Measurements from ENCODE around the gene LRRC9. TPM values are rescaled to one million over a fixed set of nuclear protein-coding genes. Genes with fewer than 3 reads are reported as not detected.
"Not testable (repeated sequence)": the region's sequence is repeated elsewhere in the genome, so short reads cannot be mapped to it uniquely, and the experiment has no call there.

Gene LRRC9
- total RNA-seq, 2 experiments from 2014 or later: not detected

GRCh38 chr14:60091550-60092525, 171.9 kb downstream of the LRRC9 start, which contains the start of gene PCNX4:
Gene PCNX4, plus strand, starts transcription at chr14:60091923. Its CDS starts 15,716 bp downstream, at chr14:60107639.
- H3K4me1 Mint-ChIP-seq: peaks cover 39% of the 10 kb centered on the region
- CTCF ChIA-PET: interaction anchor here (0.8 to 3.7 kb wide), 6 partner anchors 65 to 156 kb away, joined by 3 to 19 read pairs (median 6); partner anchors contain the start of genes DHRS7 and PPM1A

GRCh38 chr14:60092526-60092920, 172.6 kb downstream of the LRRC9 start:
- H3K4me1 Mint-ChIP-seq: peaks cover 39% of the 10 kb centered on the region
- no peak for ATAC-seq
- CTCF ChIA-PET: interaction anchor here (1.1 to 3.7 kb wide), 4 partner anchors 72 to 156 kb away, joined by 4 to 19 read pairs (median 12); partner anchors contain the start of genes DHRS7 and PPM1A
- no peak for DNase-seq
- H3K27me3 Mint-ChIP-seq: no peaks in the 10 kb centered on the region
- peak overlapping the region; percentile 94 for H3K27ac Mint-ChIP-seq
- peak overlapping the region; percentile 92 for H3K4me3 Mint-ChIP-seq
- peaks cover 19% of the 10 kb centered on the region for H3K36me3 Mint-ChIP-seq
- no peaks in the 10 kb centered on the region for H3K9me3 Mint-ChIP-seq (ENCODE audit: low read depth)

More at GRCh38 chr14:60091550-60092525, 171.9 kb downstream of the LRRC9 start, which contains the start of gene PCNX4:
- peak within 1 kb of the TSS; percentile 92 for H3K4me3 Mint-ChIP-seq
- DNase-seq (peak; percentile 97), ATAC-seq (peak; percentile 92)
- H3K36me3 Mint-ChIP-seq: peaks cover 16% of the 10 kb centered on the region
- no peaks in the 10 kb centered on the region for H3K9me3 Mint-ChIP-seq (ENCODE audit: low read depth)
- peak within 1 kb of the TSS; percentile 94 for H3K27ac Mint-ChIP-seq
- H3K27me3 Mint-ChIP-seq: no peaks in the 10 kb centered on the region

GRCh38 chr14:60093080-60093479, 173.1 kb downstream of the LRRC9 start:
- ATAC-seq (no peak), DNase-seq (no peak)
- CTCF ChIA-PET: interaction anchor here (1.1 to 3.7 kb wide), 3 partner anchors 71 to 155 kb away, joined by 4 to 19 read pairs (median 7); partner anchors contain the start of genes DHRS7 and PPM1A
- Mint-ChIP-seq H3K36me3 (peaks cover 24% of the 10 kb centered on the region), H3K4me3 (peak overlapping the region; percentile 92), H3K9me3 (ENCODE audit: low read depth) (no peaks in the 10 kb centered on the region), H3K27me3 (no peaks in the 10 kb centered on the region), H3K4me1 (peaks cover 39% of the 10 kb centered on the region), H3K27ac (peak overlapping the region; percentile 94)

- H3K27me3 Mint-ChIP-seq: no peaks in the 10 kb centered on the region
- no peak for DNase-seq
- H3K27ac Mint-ChIP-seq: peak overlapping the region; percentile 94
- peaks cover 41% of the 10 kb centered on the region for H3K4me1 Mint-ChIP-seq
- H3K36me3 Mint-ChIP-seq: peaks cover 28% of the 10 kb centered on the region
- H3K4me3 Mint-ChIP-seq: peak overlapping the region; percentile 92
- H3K9me3 Mint-ChIP-seq (ENCODE audit: low read depth): no peaks in the 10 kb centered on the region
- CTCF ChIA-PET: interaction anchor here (1.1 to 2.3 kb wide), 2 partner anchors 71 to 155 kb away, joined by 4 to 7 read pairs; partner anchors contain the start of genes DHRS7 and PPM1A
- ATAC-seq: no peak
Measured at GRCh38 chr14:60093606-60094005, 173.7 kb downstream of the LRRC9 start.

- H3K9me3 Mint-ChIP-seq (ENCODE audit: low read depth): no peaks in the 10 kb centered on the region
- H3K4me1 Mint-ChIP-seq: peaks cover 36% of the 10 kb centered on the region
- CTCF ChIA-PET: no interaction called here
- no peak for ATAC-seq
- peaks cover 28% of the 10 kb centered on the region for H3K36me3 Mint-ChIP-seq
- H3K27me3 Mint-ChIP-seq: no peaks in the 10 kb centered on the region
- H3K4me3 Mint-ChIP-seq: peak overlapping the region; percentile 92
- peak; percentile 84 for DNase-seq
- H3K27ac Mint-ChIP-seq: peak overlapping the region; percentile 94
Measured at GRCh38 chr14:60094306-60094897, 174.5 kb downstream of the LRRC9 start.

GRCh38 chr14:60095231-60095630, 175.3 kb downstream of the LRRC9 start:
- CTCF ChIA-PET: interaction anchor here (1.0 to 1.1 kb wide), 2 partner anchors 70 to 71 kb away, joined by 3 read pairs; partner anchors contain the start of gene DHRS7
- no peaks in the 10 kb centered on the region for H3K9me3 Mint-ChIP-seq (ENCODE audit: low read depth)
- H3K4me1 Mint-ChIP-seq: peaks cover 41% of the 10 kb centered on the region
- peak overlapping the region; percentile 17 for H3K27ac Mint-ChIP-seq
- H3K4me3 Mint-ChIP-seq: no peak overlapping the region
- no peak for ATAC-seq
- H3K36me3 Mint-ChIP-seq: peaks cover 31% of the 10 kb centered on the region
- no peak for DNase-seq
- H3K27me3 Mint-ChIP-seq: no peaks in the 10 kb centered on the region

- no peak overlapping the region for H3K4me3 Mint-ChIP-seq
- peaks cover 32% of the 10 kb centered on the region for H3K36me3 Mint-ChIP-seq
- H3K4me1 Mint-ChIP-seq: peaks cover 39% of the 10 kb centered on the region
- CTCF ChIA-PET: interaction anchor here (1.0 to 1.1 kb wide), 2 partner anchors 69 to 70 kb away, joined by 3 read pairs; partner anchors contain the start of gene DHRS7
- DNase-seq (no peak), ATAC-seq (no peak)
- H3K27ac Mint-ChIP-seq: no peak overlapping the region
- no peaks in the 10 kb centered on the region for H3K27me3 Mint-ChIP-seq
- H3K9me3 Mint-ChIP-seq (ENCODE audit: low read depth): no peaks in the 10 kb centered on the region
Measured at GRCh38 chr14:60095781-60096450, 176.0 kb downstream of the LRRC9 start.

GRCh38 chr14:60097974-60098373, 178.0 kb downstream of the LRRC9 start:
- Mint-ChIP-seq H3K27ac (no peak overlapping the region), H3K27me3 (no peaks in the 10 kb centered on the region), H3K36me3 (peaks cover 34% of the 10 kb centered on the region), H3K9me3 (ENCODE audit: low read depth) (no peaks in the 10 kb centered on the region), H3K4me1 (peaks cover 37% of the 10 kb centered on the region), H3K4me3 (no peak overlapping the region)
- CTCF ChIA-PET: no interaction called here
- DNase-seq: no peak
- no peak for ATAC-seq

GRCh38 chr14:60099855-60100254, 179.9 kb downstream of the LRRC9 start:
- DNase-seq; CTCF ChIA-PET; ATAC-seq; H3K27me3 Mint-ChIP-seq; H3K9me3 Mint-ChIP-seq (ENCODE audit: low read depth); H3K27ac Mint-ChIP-seq: not testable (repeated sequence)
- H3K36me3 Mint-ChIP-seq: peaks cover 41% of the 10 kb centered on the region
- peak overlapping the region; percentile 29 for H3K4me3 Mint-ChIP-seq
- H3K4me1 Mint-ChIP-seq: peaks cover 20% of the 10 kb centered on the region

GRCh38 chr14:60101786-60102185, 181.8 kb downstream of the LRRC9 start:
- peaks cover 35% of the 10 kb centered on the region for H3K36me3 Mint-ChIP-seq
- H3K4me1 Mint-ChIP-seq: peaks cover 8% of the 10 kb centered on the region
- H3K9me3 Mint-ChIP-seq (ENCODE audit: low read depth): no peaks in the 10 kb centered on the region
- no peaks in the 10 kb centered on the region for H3K27me3 Mint-ChIP-seq
- no peak overlapping the region for H3K4me3 Mint-ChIP-seq
- CTCF ChIA-PET: interaction anchor here (1.5 to 1.9 kb wide), 2 partner anchors 22 to 137 kb away, joined by 3 to 5 read pairs; no protein-coding TSS in a partner anchor
- DNase-seq: no peak
- no peak for ATAC-seq
- no peak overlapping the region for H3K27ac Mint-ChIP-seq

- H3K27me3 Mint-ChIP-seq: no peaks in the 10 kb centered on the region
- no peaks in the 10 kb centered on the region for H3K9me3 Mint-ChIP-seq (ENCODE audit: low read depth)
- H3K36me3 Mint-ChIP-seq: peaks cover 35% of the 10 kb centered on the region
- peaks cover 8% of the 10 kb centered on the region for H3K4me1 Mint-ChIP-seq
- no peak overlapping the region for H3K4me3 Mint-ChIP-seq
- ATAC-seq (no peak), DNase-seq (no peak)
- CTCF ChIA-PET: interaction anchor here (1.5 kb wide), 1 partner anchor 22 kb away, joined by 3 read pairs; no protein-coding TSS in a partner anchor
- H3K27ac Mint-ChIP-seq: no peak overlapping the region
Measured at GRCh38 chr14:60102389-60102788, 182.4 kb downstream of the LRRC9 start.

GRCh38 chr14:60106339-60106738, 186.4 kb downstream of the LRRC9 start:
- H3K4me3 Mint-ChIP-seq: no peak overlapping the region
- no peaks in the 10 kb centered on the region for H3K9me3 Mint-ChIP-seq (ENCODE audit: low read depth)
- H3K36me3 Mint-ChIP-seq: peaks cover 44% of the 10 kb centered on the region
- CTCF ChIA-PET: no interaction called here
- H3K27me3 Mint-ChIP-seq: no peaks in the 10 kb centered on the region
- no peak overlapping the region for H3K27ac Mint-ChIP-seq
- no peak for DNase-seq
- H3K4me1 Mint-ChIP-seq: no peaks in the 10 kb centered on the region
- ATAC-seq: no peak
